ENCODE measurements around the gene CDCP2.

DNA sequence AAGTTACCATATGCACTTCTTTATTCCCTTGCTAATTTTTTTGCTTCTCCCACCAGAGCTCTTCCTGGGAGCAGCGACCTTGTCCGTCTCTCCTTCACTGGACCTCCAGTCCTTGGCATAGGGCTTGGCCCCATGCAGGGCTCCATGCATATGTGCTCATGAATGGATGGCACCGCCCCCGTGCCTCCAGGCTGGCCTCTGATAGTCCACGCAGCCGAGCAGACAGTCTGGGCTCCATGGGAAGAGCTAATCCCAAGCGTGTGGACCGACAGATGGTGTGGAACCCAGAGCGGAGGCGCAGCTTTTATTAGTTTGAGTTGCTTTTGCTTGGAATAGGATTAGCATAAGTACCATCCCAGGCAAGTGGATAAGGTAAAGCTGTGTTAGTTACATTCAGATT is 41.8 kb downstream of the CDCP2 start:
- TF ChIP-seq CTCF (IDR thresholded peaks at IDR 0.05; ENCODE audit: low read length) (no peak), EZH2 (IDR thresholded peaks at IDR 0.05; ENCODE audit: borderline replicate concordance, low read length) (no peak)
